DMS153 (cell line): Measurements from ENCODE around the gene IL4I1.

Source experiments
- DNase-seq: peaks from one replicate; lab custom pipeline; 2025; lab: John Stamatoyannopoulos, UW

IL4I1 gene

DNA sequence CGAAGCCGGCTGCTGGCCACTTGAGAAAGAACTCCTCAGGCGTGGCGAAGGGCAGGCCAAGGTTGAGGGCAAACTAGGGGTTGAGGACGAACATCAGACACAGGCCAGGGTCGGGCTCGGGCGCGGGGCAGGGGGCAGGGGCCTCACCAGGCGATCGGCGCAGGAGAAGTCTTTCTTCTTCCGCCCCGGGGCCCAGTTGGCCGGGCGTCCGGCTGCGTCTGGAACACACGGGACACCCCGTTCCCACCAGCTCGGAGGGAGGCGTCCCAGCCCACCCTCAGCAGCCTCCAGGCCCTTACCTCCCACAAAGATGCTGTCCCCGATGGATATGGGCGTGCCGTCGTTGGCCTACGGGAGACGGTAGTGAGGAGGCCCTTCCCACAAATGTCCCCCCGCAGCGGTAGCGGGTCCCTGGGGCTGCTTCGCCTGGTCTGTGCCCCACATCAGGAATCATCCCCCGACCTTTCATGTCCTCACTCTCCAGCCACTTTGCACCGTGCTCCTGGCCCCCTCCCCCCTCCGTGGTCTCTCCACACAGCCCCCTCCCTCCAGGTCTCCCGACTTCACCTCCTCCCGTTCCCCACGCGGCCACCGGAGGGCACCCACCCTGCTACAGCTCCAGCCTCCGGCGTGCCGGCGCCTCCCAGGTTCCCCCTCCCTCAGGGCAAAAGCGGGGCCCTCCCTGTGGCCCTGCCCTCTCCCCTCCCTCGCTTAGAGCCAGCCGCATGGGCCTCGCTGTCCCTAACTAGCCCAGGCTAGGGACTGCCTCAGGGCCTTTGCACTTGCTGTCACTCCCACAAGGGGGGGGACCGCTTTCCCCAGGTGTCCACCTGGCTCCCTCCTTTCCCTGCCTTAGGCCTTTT lies 34.1 kb downstream of the IL4I1 start:
- no peak for DNase-seq

DNA sequence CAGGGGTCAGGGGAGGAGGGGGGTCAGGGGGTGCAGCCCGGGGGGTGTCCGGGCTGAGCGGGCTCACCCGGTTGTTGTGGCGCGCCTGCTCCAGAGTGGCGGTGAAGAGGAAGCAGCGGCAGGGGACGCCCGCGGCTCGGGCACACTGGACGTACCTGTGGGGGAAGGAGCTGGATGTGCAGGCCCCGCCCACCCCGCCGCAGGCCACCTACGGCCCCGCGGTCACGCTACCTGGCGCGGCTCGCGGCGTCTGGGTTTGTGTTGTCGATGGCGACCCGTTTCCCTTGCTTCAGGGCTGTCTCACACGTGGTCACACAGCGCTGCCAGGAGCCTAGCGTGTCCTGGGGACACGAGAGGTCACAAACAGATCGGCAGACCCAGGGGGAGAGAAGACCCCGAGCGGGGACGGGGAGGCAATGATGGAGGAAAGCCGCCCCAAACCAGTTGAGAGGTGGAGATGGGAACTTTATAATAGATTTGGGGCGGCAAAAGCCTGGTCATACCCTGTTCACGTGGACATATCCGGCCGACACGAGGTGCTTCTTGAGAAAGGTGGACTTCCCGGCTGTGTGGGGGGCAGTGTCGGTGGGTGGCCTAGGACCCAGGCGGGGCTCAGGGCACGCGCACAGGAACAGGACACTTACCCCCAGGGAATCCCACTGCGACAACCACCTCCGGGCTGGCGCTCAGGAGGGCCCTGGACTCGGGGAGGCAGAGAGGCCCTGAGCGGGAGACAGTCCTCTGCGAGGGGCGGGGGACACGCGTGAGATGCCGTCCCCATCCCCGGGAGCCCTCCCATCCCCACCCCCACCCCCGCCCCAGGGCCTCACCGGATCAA lies 34.9 kb downstream of the IL4I1 start:
- DNase-seq = no peak

DNA sequence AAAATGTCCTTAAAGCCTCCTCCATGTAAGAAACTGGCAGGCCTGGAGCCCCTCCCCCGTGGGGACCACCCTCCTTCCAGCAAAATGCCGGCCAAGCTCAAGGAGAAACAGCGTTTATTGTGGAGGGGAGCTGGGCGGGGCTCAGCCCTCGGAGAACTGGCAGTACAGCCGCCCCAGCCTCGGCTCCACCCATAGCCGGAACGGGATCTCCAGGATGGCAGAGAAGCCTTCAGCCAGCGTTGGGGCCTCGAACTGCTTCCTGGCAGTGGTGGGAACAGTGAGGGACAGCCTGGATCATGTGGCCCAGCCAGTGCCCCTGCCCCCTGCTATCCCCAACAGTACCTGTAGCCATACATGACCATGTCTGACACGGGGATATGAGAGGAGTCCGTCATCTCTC lies 35.6 kb downstream of the IL4I1 start:
- DNase-seq = no peak

GRCh38 chr19:49860336-49861102 lies 36.2 kb downstream of the IL4I1 start:
- no peak for DNase-seq

GRCh38 chr19:49859682-49860335 lies 36.9 kb downstream of the IL4I1 start:
- DNase-seq = no peak

- no peak for DNase-seq
Measured at GRCh38 chr19:49858088-49858985, 38.4 kb downstream of the IL4I1 start.

GRCh38 chr19:49857838-49858087 lies 38.9 kb downstream of the IL4I1 start:
- no peak for DNase-seq

- no peak for DNase-seq
Measured at GRCh38 chr19:49857061-49857837, 39.4 kb downstream of the IL4I1 start.

DNA sequence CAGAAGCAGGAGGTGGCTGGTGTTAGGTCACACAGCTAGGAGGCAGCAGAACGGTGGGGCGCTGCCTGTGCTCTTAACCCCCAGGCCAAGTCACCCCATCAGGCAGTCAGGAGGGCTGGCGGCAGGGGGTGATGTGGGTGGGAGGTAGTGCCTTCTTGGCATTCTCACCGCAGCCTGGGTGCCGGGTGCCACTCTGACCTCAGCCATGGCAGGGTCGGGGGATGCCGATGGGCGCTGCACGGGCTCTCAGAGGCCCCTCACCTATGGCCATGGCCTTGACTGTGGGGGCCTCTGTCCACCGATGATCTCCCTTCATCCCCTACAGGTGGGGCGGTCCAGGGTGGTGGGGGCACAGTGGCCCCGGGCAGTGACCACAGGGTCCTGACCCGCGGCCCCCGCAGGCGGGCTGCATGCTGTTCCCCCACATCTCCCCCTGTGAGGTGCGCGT lies 40.1 kb downstream of the IL4I1 start:
- DNase-seq = no peak

GRCh38 chr19:49855676-49856573 lies 40.8 kb downstream of the IL4I1 start:
- no peak for DNase-seq

- no peak for DNase-seq
Measured at GRCh38 chr19:49855277-49855675, 41.4 kb downstream of the IL4I1 start.

GRCh38 chr19:49854378-49855263 lies 42.1 kb downstream of the IL4I1 start:
- DNase-seq = no peak

- no peak for DNase-seq
Measured at GRCh38 chr19:49853852-49854377, 42.8 kb downstream of the IL4I1 start.

GRCh38 chr19:49852631-49853126 lies 44.0 kb downstream of the IL4I1 start:
- DNase-seq = no peak

GRCh38 chr19:49851456-49852259 lies 45.0 kb downstream of the IL4I1 start:
- no peak for DNase-seq

- peak; percentile 82 for DNase-seq
Measured at GRCh38 chr19:49850487-49851342, 46.0 kb downstream of the IL4I1 start, which contains the start of gene PTOV1. Gene PTOV1, plus strand, starts transcription at chr19:49851159.
